ENCODE measurements around the gene MYRIP.

Gene MYRIP

DNA sequence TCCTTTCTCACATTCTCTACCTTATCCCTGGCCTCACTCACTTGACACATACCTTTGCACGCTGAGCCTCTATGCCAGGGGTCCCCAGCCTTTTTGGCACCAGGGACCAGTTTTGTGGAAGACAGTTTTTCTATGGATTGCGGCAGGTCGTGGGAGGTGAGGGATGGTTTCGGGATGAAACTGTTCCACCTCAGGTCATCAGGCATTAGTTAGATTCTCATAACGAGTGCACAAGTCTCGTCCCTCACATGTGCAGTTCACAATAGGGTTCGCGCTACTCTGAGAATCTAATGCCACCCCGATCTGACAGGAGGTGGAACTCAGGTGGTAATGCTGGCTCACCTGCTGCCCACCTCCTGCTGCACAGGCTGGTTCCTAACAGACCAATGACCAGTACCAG lies 387.6 kb downstream of the MYRIP start:
- Histone ChIP-seq H3K9ac (ENCODE audit: low read length) (no peak overlapping the region), H3F3A (ENCODE audit: insufficient read depth) (no peaks in the 10 kb centered on the region), H3K4me3 (ENCODE audit: insufficient read depth, low read length, poor library complexity, severe bottlenecking) (no peak overlapping the region), H3K27ac (ENCODE audit: low read depth, low read length) (no peak overlapping the region), H3K27me3 (ENCODE audit: low read length) (no peaks in the 10 kb centered on the region), H3K4me2 (ENCODE audit: low read depth, low read length, poor library complexity, severe bottlenecking) (no peak overlapping the region), H3K9me3 (ENCODE audit: insufficient read depth, low read length) (no peaks in the 10 kb centered on the region), H3K79me2 (ENCODE audit: insufficient read depth, low read length) (no peaks in the 10 kb centered on the region), H3K36me3 (ENCODE audit: low read length) (no peaks in the 10 kb centered on the region), H3K9me2 (replicated peaks; ENCODE audit: insufficient read depth, low read length) (no peaks in the 10 kb centered on the region), H4K20me1 (ENCODE audit: low read depth, low read length) (no peaks in the 10 kb centered on the region), H2AFZ (ENCODE audit: low read depth, low read length, severe bottlenecking) (no peak overlapping the region)
- no peak for TF ChIP-seq EZH2phosphoT487 (conservative IDR thresholded peaks at IDR 0.05; ENCODE audit: low read length)
- TF ChIP-seq, protein P1, sequence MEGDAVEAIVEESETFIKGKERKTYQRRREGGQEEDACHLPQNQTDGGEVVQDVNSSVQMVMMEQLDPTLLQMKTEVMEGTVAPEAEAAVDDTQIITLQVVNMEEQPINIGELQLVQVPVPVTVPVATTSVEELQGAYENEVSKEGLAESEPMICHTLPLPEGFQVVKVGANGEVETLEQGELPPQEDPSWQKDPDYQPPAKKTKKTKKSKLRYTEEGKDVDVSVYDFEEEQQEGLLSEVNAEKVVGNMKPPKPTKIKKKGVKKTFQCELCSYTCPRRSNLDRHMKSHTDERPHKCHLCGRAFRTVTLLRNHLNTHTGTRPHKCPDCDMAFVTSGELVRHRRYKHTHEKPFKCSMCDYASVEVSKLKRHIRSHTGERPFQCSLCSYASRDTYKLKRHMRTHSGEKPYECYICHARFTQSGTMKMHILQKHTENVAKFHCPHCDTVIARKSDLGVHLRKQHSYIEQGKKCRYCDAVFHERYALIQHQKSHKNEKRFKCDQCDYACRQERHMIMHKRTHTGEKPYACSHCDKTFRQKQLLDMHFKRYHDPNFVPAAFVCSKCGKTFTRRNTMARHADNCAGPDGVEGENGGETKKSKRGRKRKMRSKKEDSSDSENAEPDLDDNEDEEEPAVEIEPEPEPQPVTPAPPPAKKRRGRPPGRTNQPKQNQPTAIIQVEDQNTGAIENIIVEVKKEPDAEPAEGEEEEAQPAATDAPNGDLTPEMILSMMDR (IDR thresholded peaks at IDR 0.05; ENCODE audit: insufficient read depth, low read length, poor library complexity, severe bottlenecking), result no peak

DNA sequence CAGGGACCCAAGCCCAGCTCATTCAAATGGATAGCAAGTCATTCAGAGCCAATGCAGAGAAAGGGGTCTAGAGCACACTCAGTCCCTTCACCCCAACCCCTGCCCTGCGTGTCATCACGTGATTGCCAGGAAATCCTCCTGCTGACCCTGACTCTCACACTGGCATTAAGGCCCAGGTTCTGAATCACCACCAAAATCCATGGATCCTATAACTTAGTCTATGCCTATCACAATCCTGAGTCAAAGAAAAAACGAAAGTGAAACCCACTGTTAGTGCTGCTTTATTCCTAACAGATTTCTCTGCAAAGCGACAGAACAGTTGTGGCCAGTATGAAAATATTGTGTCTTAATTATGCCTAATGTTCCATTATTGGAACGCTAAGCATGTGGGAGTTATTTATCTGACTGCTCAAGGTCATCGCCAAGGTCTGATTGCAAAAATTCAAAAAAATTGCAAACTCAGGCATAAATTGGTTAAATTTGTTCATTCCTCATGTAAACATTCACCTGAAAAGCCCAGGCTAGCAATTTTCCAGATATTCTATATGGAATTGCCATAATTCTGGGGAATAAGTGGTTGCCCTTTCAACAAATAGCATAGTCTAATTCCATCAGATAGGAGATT lies 391.4 kb downstream of the MYRIP start:
- H3K36me3 ChIP-seq (ENCODE audit: low read length), result no peaks in the 10 kb centered on the region
- no peak for TF ChIP-seq EZH2phosphoT487 (conservative IDR thresholded peaks at IDR 0.05; ENCODE audit: low read length)
- TF ChIP-seq, protein P1 (IDR thresholded peaks at IDR 0.05; ENCODE audit: insufficient read depth, low read length, poor library complexity, severe bottlenecking), result no peak
- no peak overlapping the region for H3K27ac ChIP-seq (ENCODE audit: low read depth, low read length)
- no peak overlapping the region for H3K4me2 ChIP-seq (ENCODE audit: low read depth, low read length, poor library complexity, severe bottlenecking)
- no peak overlapping the region for H2AFZ ChIP-seq (ENCODE audit: low read depth, low read length, severe bottlenecking)
- H3F3A ChIP-seq (ENCODE audit: insufficient read depth), result no peaks in the 10 kb centered on the region
- no peaks in the 10 kb centered on the region for H3K79me2 ChIP-seq (ENCODE audit: insufficient read depth, low read length)
- no peak overlapping the region for H3K4me3 ChIP-seq (ENCODE audit: insufficient read depth, low read length, poor library complexity, severe bottlenecking)
- no peaks in the 10 kb centered on the region for H3K9me3 ChIP-seq (ENCODE audit: insufficient read depth, low read length)
- H3K9ac ChIP-seq (ENCODE audit: low read length), result no peak overlapping the region
- no peaks in the 10 kb centered on the region for H3K27me3 ChIP-seq (ENCODE audit: low read length)
- H4K20me1 ChIP-seq (ENCODE audit: low read depth, low read length), result no peaks in the 10 kb centered on the region
- H3K9me2 ChIP-seq (replicated peaks; ENCODE audit: insufficient read depth, low read length), result no peaks in the 10 kb centered on the region

DNA sequence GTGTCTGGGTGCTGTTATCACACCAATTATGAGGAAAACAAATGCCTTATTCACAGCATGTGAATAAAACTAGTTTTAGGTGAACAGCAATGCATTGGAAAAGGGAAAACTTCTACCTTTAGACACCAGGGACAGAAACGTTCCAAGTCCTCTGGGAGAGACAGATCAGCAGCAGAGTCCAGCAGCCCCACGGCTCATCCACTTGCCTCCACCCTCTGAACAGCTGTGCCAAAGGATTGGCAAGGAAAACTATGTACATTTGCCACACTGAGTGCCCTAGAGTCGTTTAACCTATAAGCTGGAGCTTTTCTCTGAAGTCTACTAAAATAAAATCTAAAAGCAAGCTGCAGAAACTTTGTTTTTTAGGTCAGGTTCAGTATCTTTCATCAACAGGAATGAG lies 392.4 kb downstream of the MYRIP start:
- Histone ChIP-seq H3K9me2 (replicated peaks; ENCODE audit: insufficient read depth, low read length) (no peaks in the 10 kb centered on the region), H2AFZ (ENCODE audit: low read depth, low read length, severe bottlenecking) (no peak overlapping the region), H3F3A (ENCODE audit: insufficient read depth) (no peaks in the 10 kb centered on the region), H3K4me3 (ENCODE audit: insufficient read depth, low read length, poor library complexity, severe bottlenecking) (no peak overlapping the region), H3K4me2 (ENCODE audit: low read depth, low read length, poor library complexity, severe bottlenecking) (no peak overlapping the region), H3K27ac (ENCODE audit: low read depth, low read length) (no peak overlapping the region), H3K79me2 (ENCODE audit: insufficient read depth, low read length) (no peaks in the 10 kb centered on the region), H3K9ac (ENCODE audit: low read length) (no peak overlapping the region), H3K27me3 (ENCODE audit: low read length) (no peaks in the 10 kb centered on the region), H3K36me3 (ENCODE audit: low read length) (no peaks in the 10 kb centered on the region), H4K20me1 (ENCODE audit: low read depth, low read length) (no peaks in the 10 kb centered on the region), H3K9me3 (ENCODE audit: insufficient read depth, low read length) (no peaks in the 10 kb centered on the region)
- no peak for TF ChIP-seq EZH2phosphoT487 (conservative IDR thresholded peaks at IDR 0.05; ENCODE audit: low read length)
- TF ChIP-seq, protein P1 (IDR thresholded peaks at IDR 0.05; ENCODE audit: insufficient read depth, low read length, poor library complexity, severe bottlenecking), result no peak

Data from SU-DHL-6 (cell line).